HFF-Myc (cell line): ENCODE results near the gene ZMIZ1.

Experiments used
- DNase-seq: peaks from one replicate; pipeline ENCODE4 v3.0.0-alpha.2; 2011; ENCODE audit warnings: low read depth; ENCODE audit errors: extremely low read depth
- H3K4me3 ChIP-seq: replicated peaks from 2 replicates; pipeline ENCODE4 v1.5.1; 2011; ENCODE audit warnings: low read depth, mild to moderate bottlenecking, control low read depth, low read length
- TF ChIP-seq, protein P1 (sequence below): IDR thresholded peaks from 2 replicates; pipeline ENCODE4 v1.5.1; 2012; ENCODE audit warnings: mild to moderate bottlenecking, low read depth, low read length, control low read depth; ENCODE audit errors: missing control alignments

Gene ZMIZ1

GRCh38 chr10:79236433-79236765 lies 167.6 kb downstream of the ZMIZ1 start:
- DNase-seq = no peak
- TF ChIP-seq, protein P1, sequence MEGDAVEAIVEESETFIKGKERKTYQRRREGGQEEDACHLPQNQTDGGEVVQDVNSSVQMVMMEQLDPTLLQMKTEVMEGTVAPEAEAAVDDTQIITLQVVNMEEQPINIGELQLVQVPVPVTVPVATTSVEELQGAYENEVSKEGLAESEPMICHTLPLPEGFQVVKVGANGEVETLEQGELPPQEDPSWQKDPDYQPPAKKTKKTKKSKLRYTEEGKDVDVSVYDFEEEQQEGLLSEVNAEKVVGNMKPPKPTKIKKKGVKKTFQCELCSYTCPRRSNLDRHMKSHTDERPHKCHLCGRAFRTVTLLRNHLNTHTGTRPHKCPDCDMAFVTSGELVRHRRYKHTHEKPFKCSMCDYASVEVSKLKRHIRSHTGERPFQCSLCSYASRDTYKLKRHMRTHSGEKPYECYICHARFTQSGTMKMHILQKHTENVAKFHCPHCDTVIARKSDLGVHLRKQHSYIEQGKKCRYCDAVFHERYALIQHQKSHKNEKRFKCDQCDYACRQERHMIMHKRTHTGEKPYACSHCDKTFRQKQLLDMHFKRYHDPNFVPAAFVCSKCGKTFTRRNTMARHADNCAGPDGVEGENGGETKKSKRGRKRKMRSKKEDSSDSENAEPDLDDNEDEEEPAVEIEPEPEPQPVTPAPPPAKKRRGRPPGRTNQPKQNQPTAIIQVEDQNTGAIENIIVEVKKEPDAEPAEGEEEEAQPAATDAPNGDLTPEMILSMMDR = no peak
- no peak overlapping the region for H3K4me3 ChIP-seq

DNA sequence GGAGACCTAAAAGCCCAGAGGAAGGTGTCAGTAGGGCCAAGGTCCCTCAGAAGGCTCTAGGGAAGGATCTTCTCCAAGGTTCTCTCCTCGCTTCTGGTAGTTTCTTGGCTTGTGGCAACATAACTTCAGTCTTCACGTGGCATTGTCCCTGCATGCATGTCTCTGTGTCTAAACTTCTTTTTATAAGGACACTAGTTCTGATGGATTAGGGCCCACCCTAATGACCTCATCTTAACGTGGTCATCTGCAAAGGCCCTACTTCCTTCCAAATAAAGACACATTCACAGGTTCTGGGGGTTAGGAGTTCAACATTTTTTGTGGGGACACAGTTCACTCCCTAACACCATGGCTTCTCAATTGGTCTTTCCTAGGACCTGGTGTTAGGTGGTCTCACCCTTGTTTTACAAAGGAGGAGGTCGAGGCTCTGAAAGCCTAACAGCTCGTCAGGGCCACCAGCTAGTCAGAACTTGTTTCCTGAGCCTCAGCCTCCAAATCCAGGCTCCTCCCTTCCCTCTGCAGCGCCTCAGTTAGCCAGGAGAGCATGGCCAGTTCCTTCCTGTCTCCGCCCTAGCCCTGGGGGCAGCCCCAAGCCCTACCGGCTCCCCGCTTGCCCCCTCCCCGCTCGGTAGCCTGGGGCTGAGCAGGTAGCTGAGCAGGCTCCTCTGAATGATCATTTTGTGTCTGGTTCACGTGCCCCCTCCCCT lies 168.8 kb downstream of the ZMIZ1 start:
- DNase-seq = no peak
- TF ChIP-seq, protein P1 = no peak
- H3K4me3 ChIP-seq = no peak overlapping the region

- DNase-seq = no peak
- TF ChIP-seq, protein P1 = no peak
- H3K4me3 ChIP-seq = no peak overlapping the region
Measured at GRCh38 chr10:79238158-79238520, 169.4 kb downstream of the ZMIZ1 start.

DNA sequence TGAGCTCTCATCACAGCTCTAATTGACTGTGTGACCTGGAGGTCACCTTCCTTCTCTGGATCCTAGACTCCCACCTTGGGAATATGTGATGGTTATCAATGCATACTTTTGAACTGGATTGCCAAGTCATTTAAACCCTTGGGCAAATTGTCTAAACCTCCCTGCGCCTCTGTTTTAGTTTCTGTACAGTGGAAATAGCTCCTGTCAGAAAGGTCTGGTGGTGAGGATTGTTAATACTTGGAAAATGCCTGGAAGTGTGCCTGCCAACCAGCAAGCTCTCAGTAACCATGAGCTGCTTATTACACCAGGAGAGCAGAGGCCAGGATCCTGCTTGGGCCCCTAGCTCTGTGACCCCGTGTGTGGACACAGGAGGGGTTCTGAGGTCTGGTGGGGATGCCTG lies 169.8 kb downstream of the ZMIZ1 start:
- DNase-seq = no peak
- TF ChIP-seq, protein P1 = no peak
- no peak overlapping the region for H3K4me3 ChIP-seq

- DNase-seq = no peak
- TF ChIP-seq, protein P1 = no peak
Measured at GRCh38 chr10:79239275-79239779, 170.6 kb downstream of the ZMIZ1 start.

GRCh38 chr10:79239924-79240581 lies 171.3 kb downstream of the ZMIZ1 start:
- TF ChIP-seq, protein P1 = no peak
- H3K4me3 ChIP-seq = no peak overlapping the region
- no peak for DNase-seq

More at GRCh38 chr10:79239275-79239779, 170.6 kb downstream of the ZMIZ1 start:
- no peak overlapping the region for H3K4me3 ChIP-seq
